NT2/D1 (cell line): Measurements from ENCODE around the gene FETUB.

ENCODE experiments used
- YY1 ChIP-seq: IDR thresholded peaks from 2 replicates; pipeline ENCODE4 v1.6.1; 2011; ENCODE audit not compliant: insufficient read length, insufficient read depth
- ZNF274 ChIP-seq: IDR thresholded peaks from 2 replicates; pipeline ENCODE4 v1.6.1; 2011; ENCODE audit warnings: mild to moderate bottlenecking, low read depth, low read length

DNA sequence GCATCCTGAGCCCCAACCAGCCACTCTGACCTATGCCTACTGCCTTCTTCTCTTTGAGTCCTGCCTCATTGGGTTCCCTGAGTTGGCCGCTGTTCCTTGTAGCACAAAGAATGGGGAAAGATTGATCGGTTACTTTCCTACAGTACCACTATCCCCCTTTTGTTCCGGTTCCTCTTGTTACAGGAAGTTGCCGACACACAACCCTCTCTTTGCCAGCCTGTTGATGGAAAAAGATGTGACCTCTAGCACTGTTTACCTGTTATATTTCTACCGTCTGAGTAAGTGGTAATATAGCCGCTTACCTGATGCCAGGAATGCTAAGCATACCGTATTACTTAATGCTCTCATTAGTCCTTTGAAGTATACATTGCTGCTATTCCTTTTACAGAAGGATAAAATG, 37.0 kb upstream of the FETUB start:
- TF ChIP-seq ZNF274 (no peak), YY1 (no peak)
